HFFc6 (cell line): ENCODE data around the gene ZNF385A. TPM values are rescaled to one million over a fixed set of nuclear protein-coding genes. Genes with fewer than 3 reads are reported as not detected.

Experiments used
- DNase-seq: peaks from one replicate; pipeline ENCODE4 v3.0.0-alpha.2; 2018
- H3K27ac Mint-ChIP-seq: 2 replicates; pipeline ENCODE4 v1.8.0; 2020; ENCODE audit warnings: mild to moderate bottlenecking, mixed read lengths
- H3K27me3 Mint-ChIP-seq: 2 replicates; pipeline ENCODE4 v1.8.0; 2021; ENCODE audit warnings: mild to moderate bottlenecking, moderate library complexity, mixed read lengths; ENCODE audit not compliant: insufficient read depth
- H3K36me3 Mint-ChIP-seq: 2 replicates; pipeline ENCODE4 v1.8.0; 2021; ENCODE audit warnings: low read depth, mixed read lengths
- H3K4me1 Mint-ChIP-seq: 2 replicates; pipeline ENCODE4 v1.8.0; 2020; ENCODE audit warnings: low read depth, mixed read lengths
- H3K4me3 Mint-ChIP-seq: 2 replicates; pipeline ENCODE4 v1.8.0; 2020; ENCODE audit warnings: mild to moderate bottlenecking, moderate library complexity, mixed read lengths
- H3K9me3 Mint-ChIP-seq: 2 replicates; pipeline ENCODE4 v1.8.0; 2020; ENCODE audit warnings: mild to moderate bottlenecking, mixed read lengths
- CTCF ChIP-seq: fragments of 200-600 bp; sonication (generic); IDR thresholded peaks from 2 replicates; pipeline ENCODE4 v1.5.0; 2021; ENCODE audit warnings: antibody characterized with exemption, mild to moderate bottlenecking
- total RNA-seq, 6 experiments: library from RNA; stranded (reverse); fragmentation: NEBNext Ultra II Directional; extraction: Animal tissue kit (Norgen Biotek cat#: 25700); gene quantifications; 2 replicates in 1 of 6; 3 replicates in 5 of 6; pipeline ENCODE4 v1.2.3, GENCODE V29; 2021

ZNF385A gene
- total RNA-seq, 6 experiments from 2014 or later = 4.0 to 7.4 (median 6.1) TPM

GRCh38 chr12:54423816-54424150 is 39.2 kb upstream of the ZNF385A start:
- no peak for TF ChIP-seq CTCF
- Mint-ChIP-seq H3K4me1 (peaks cover 90% of the 10 kb centered on the region), H3K27ac (peak overlapping the region; percentile 90), H3K36me3 (no peaks in the 10 kb centered on the region), H3K9me3 (no peaks in the 10 kb centered on the region), H3K27me3 (peaks cover 1% of the 10 kb centered on the region; the same call in 1 of the 2 replicates), H3K4me3 (no peak overlapping the region; the same call in 1 of the 2 replicates)
- no peak for DNase-seq

GRCh38 chr12:54421879-54422250 is 37.3 kb upstream of the ZNF385A start:
- Mint-ChIP-seq H3K4me3 (peak overlapping the region; percentile 25; the same call in 1 of the 2 replicates), H3K4me1 (peaks cover 79% of the 10 kb centered on the region)
- TF ChIP-seq CTCF = no peak

GRCh38 chr12:54421175-54421878 is 36.8 kb upstream of the ZNF385A start:
- TF ChIP-seq CTCF = no peak
- Mint-ChIP-seq H3K9me3 (no peaks in the 10 kb centered on the region), H3K36me3 (peaks cover 12% of the 10 kb centered on the region), H3K27ac (peak overlapping the region; percentile 90), H3K4me1 (peaks cover 82% of the 10 kb centered on the region), H3K4me3 (peak overlapping the region; percentile 25; the same call in 1 of the 2 replicates), H3K27me3 (peaks cover 2% of the 10 kb centered on the region)
- DNase-seq = peak; percentile 39

More at GRCh38 chr12:54421879-54422250, 37.3 kb upstream of the ZNF385A start:
- Mint-ChIP-seq H3K9me3 (no peaks in the 10 kb centered on the region), H3K27ac (peak overlapping the region; percentile 90), H3K27me3 (peaks cover 2% of the 10 kb centered on the region), H3K36me3 (peaks cover 12% of the 10 kb centered on the region)
- no peak for DNase-seq

GRCh38 chr12:54420766-54421144 is 36.2 kb upstream of the ZNF385A start:
- Mint-ChIP-seq H3K27me3 (peaks cover 2% of the 10 kb centered on the region), H3K9me3 (no peaks in the 10 kb centered on the region), H3K4me1 (peaks cover 82% of the 10 kb centered on the region), H3K36me3 (peaks cover 12% of the 10 kb centered on the region), H3K27ac (peak overlapping the region; percentile 90), H3K4me3 (peak overlapping the region; percentile 98)
- no peak for TF ChIP-seq CTCF
- DNase-seq = no peak

- H3K9me3 Mint-ChIP-seq = no peaks in the 10 kb centered on the region
- peak; percentile 63 for DNase-seq
- no peak for TF ChIP-seq CTCF
- H3K4me3 Mint-ChIP-seq = peak within 1 kb of the TSS; percentile 98
- peak within 1 kb of the TSS; percentile 90 for H3K27ac Mint-ChIP-seq
- peaks cover 12% of the 10 kb centered on the region for H3K36me3 Mint-ChIP-seq
- peaks cover 2% of the 10 kb centered on the region for H3K27me3 Mint-ChIP-seq
- peaks cover 83% of the 10 kb centered on the region for H3K4me1 Mint-ChIP-seq
Measured at GRCh38 chr12:54419088-54419887, 34.8 kb upstream of the ZNF385A start, which contains the start of gene ITGA5. TSS of gene ITGA5 (minus strand) at chr12:54419266. CDS start at chr12:54419198, 68 bp downstream.
